Measurements from ENCODE around the gene CYB561D2. TPM values are rescaled to one million over a fixed set of nuclear protein-coding genes. Genes with fewer than 3 reads are reported as not detected.

The CYB561D2 gene, protein sequence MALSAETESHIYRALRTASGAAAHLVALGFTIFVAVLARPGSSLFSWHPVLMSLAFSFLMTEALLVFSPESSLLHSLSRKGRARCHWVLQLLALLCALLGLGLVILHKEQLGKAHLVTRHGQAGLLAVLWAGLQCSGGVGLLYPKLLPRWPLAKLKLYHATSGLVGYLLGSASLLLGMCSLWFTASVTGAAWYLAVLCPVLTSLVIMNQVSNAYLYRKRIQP
- polyA plus RNA-seq (21.2 and 28.9 TPM in 2 replicates), polyA minus RNA-seq (16.4 and 18.0 TPM in 2 replicates)

DNA sequence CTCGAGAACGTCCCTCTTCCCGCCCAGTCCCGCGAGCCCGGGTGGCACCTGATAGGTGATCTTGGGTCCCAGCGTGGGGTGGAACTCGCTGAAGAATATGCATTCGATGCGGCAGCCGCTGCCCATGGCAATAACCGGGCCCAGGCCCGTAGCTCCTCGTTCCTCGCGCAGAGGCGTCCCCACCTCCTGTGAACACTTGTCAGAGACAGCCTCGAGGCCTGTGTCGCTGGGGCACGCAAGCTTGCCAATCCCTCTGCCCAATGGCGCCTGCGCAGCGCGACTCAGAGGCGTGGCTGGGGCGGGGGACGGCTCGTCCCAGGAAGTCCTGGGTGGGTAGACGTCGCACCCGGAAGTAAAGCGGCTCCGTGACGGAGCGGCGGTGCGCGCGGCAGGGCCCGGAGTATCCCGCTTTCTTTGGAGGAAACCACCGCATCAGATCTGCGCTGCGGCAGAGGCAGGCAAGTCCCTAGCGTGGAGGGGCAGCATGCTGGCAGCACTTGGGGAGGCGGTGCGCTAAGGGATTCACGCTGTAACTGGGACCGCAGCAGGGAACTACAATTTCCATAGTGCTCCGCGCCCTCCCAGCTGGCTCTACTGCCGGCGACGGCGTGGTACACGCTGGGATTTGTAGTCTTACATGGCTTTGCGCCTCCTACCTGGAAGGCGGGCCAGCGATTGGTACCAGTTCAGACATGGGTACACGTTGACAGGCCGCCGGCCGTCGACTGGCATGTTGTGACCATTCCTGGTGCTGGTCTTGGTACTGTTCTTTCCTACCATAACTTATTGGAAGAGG, at the start of gene CYB561D2, which contains the start of gene NPRL2:
TSS of gene CYB561D2 (plus strand) at position 336 of the 796 bp plus-strand sequence. CDS start 572 bp downstream, outside the sequence.
TSS of gene NPRL2 (minus strand) at position 249 of the 796 bp plus-strand sequence. CDS start at position 126, 123 bp downstream.
- peak within 1 kb of the TSS; percentile 86 for H3K27ac ChIP-seq (ENCODE audit: low read length)

More for the DNA sequence above, at the start of gene CYB561D2, which contains the start of gene NPRL2:
- Histone ChIP-seq H3K9ac (ENCODE audit: low read length) (peak within 1 kb of the TSS; percentile 76), H3K36me3 (ENCODE audit: insufficient read depth, low read length) (no peaks in the 10 kb centered on the region), H3K4me2 (ENCODE audit: low read length) (peak within 1 kb of the TSS; percentile 94), H3K9me2 (ENCODE audit: insufficient read depth, low read length) (no peaks in the 10 kb centered on the region), H3F3A (ENCODE audit: insufficient read depth, low read length, poor library complexity, severe bottlenecking) (no peaks in the 10 kb centered on the region), H2AFZ (ENCODE audit: low read depth, low read length) (peak within 1 kb of the TSS; percentile 57), H3K9me3 (ENCODE audit: low read length) (no peaks in the 10 kb centered on the region), H3K27me3 (ENCODE audit: insufficient read depth, low read depth, low read length) (peaks cover under 1% of the 10 kb centered on the region), H3K79me2 (replicated peaks; ENCODE audit: insufficient read depth, low read length) (peaks cover 11% of the 10 kb centered on the region), H4K20me1 (ENCODE audit: insufficient read depth) (peaks cover under 1% of the 10 kb centered on the region), H3K4me3 (ENCODE audit: low read length) (peak within 1 kb of the TSS; percentile 77)
- no peak for TF ChIP-seq EZH2 (IDR thresholded peaks at IDR 0.05; ENCODE audit: borderline replicate concordance, insufficient read depth, low read length, poor library complexity, severe bottlenecking)
- TF ChIP-seq SMC3 (conservative IDR thresholded peaks at IDR 0.05; ENCODE audit: poor library complexity), result peak; percentile 47
- TF ChIP-seq MXI1 (conservative IDR thresholded peaks at IDR 0.05; ENCODE audit: poor library complexity, severe bottlenecking), result peak; percentile 95
- TF ChIP-seq, protein P1, sequence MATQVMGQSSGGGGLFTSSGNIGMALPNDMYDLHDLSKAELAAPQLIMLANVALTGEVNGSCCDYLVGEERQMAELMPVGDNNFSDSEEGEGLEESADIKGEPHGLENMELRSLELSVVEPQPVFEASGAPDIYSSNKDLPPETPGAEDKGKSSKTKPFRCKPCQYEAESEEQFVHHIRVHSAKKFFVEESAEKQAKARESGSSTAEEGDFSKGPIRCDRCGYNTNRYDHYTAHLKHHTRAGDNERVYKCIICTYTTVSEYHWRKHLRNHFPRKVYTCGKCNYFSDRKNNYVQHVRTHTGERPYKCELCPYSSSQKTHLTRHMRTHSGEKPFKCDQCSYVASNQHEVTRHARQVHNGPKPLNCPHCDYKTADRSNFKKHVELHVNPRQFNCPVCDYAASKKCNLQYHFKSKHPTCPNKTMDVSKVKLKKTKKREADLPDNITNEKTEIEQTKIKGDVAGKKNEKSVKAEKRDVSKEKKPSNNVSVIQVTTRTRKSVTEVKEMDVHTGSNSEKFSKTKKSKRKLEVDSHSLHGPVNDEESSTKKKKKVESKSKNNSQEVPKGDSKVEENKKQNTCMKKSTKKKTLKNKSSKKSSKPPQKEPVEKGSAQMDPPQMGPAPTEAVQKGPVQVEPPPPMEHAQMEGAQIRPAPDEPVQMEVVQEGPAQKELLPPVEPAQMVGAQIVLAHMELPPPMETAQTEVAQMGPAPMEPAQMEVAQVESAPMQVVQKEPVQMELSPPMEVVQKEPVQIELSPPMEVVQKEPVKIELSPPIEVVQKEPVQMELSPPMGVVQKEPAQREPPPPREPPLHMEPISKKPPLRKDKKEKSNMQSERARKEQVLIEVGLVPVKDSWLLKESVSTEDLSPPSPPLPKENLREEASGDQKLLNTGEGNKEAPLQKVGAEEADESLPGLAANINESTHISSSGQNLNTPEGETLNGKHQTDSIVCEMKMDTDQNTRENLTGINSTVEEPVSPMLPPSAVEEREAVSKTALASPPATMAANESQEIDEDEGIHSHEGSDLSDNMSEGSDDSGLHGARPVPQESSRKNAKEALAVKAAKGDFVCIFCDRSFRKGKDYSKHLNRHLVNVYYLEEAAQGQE (IDR thresholded peaks at IDR 0.05; ENCODE audit: borderline replicate concordance), result peak; percentile 76
- TF ChIP-seq RAD21 (conservative IDR thresholded peaks at IDR 0.05), result peak; percentile 16
- TF ChIP-seq TAF1 (IDR thresholded peaks at IDR 0.05; ENCODE audit: low read depth), result peak; percentile 28
- peak; percentile 96 for TF ChIP-seq POLR2AphosphoS5 (IDR thresholded peaks at IDR 0.05)
- TF ChIP-seq EP300 (conservative IDR thresholded peaks at IDR 0.05; ENCODE audit: poor library complexity, severe bottlenecking), result no peak
- TF ChIP-seq, protein P2, sequence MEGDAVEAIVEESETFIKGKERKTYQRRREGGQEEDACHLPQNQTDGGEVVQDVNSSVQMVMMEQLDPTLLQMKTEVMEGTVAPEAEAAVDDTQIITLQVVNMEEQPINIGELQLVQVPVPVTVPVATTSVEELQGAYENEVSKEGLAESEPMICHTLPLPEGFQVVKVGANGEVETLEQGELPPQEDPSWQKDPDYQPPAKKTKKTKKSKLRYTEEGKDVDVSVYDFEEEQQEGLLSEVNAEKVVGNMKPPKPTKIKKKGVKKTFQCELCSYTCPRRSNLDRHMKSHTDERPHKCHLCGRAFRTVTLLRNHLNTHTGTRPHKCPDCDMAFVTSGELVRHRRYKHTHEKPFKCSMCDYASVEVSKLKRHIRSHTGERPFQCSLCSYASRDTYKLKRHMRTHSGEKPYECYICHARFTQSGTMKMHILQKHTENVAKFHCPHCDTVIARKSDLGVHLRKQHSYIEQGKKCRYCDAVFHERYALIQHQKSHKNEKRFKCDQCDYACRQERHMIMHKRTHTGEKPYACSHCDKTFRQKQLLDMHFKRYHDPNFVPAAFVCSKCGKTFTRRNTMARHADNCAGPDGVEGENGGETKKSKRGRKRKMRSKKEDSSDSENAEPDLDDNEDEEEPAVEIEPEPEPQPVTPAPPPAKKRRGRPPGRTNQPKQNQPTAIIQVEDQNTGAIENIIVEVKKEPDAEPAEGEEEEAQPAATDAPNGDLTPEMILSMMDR (IDR thresholded peaks at IDR 0.05; ENCODE audit: poor library complexity, severe bottlenecking), result peak; percentile 30

Measured in neural cell (in vitro differentiated cells).